ENCODE data around the gene GPER1. TPM values are rescaled to one million over a fixed set of nuclear protein-coding genes. Genes with fewer than 3 reads are reported as not detected.

The GPER1 gene
- total RNA-seq, 1 experiment from 2014 or later: not detected

- no peaks in the 10 kb centered on the region for H3K36me3 Mint-ChIP-seq (ENCODE audit: insufficient read depth in 1 of 3, low read depth in 3 of 3)
- Histone ChIP-seq H3K27me3 (ENCODE audit: insufficient read depth, low read length) (no peaks in the 10 kb centered on the region), H2BK15ac (ENCODE audit: low read depth, low read length) (no peak overlapping the region), H2AK5ac (ENCODE audit: insufficient read length, low read length) (no peak overlapping the region), H2BK20ac (ENCODE audit: low read depth, low read length, poor library complexity, severe bottlenecking) (no peak overlapping the region), H3T11ph (ENCODE audit: low read length) (no peak overlapping the region), H2BK5ac (ENCODE audit: insufficient read length, low read length) (no peak overlapping the region), H3K14ac (ENCODE audit: insufficient read depth, low read length) (no peak overlapping the region; the same call in 1 of the 2 replicates), H3K23ac (ENCODE audit: insufficient read length, low read depth, low read length) (no peak overlapping the region), H3K18ac (ENCODE audit: insufficient read length, low read depth, low read length) (no peak overlapping the region), H4K91ac (ENCODE audit: insufficient read length, low read depth, low read length) (no peak overlapping the region), H3K79me2 (ENCODE audit: insufficient read depth, low read length) (no peaks in the 10 kb centered on the region), H2BK12ac (ENCODE audit: insufficient read length, low read depth, low read length) (no peak overlapping the region), H3K56ac (ENCODE audit: insufficient read length, low read depth, low read length) (no peak overlapping the region), H3K4me2 (ENCODE audit: insufficient read depth, insufficient read length, low read length) (no peak overlapping the region), H3K4ac (ENCODE audit: low read depth, low read length) (no peak overlapping the region), H3K23me2 (ENCODE audit: insufficient read length, low read depth, low read length, poor library complexity, severe bottlenecking) (peaks cover 5% of the 10 kb centered on the region), H3K9me3 (ENCODE audit: control insufficient read depth, low read depth, low read length) (no peaks in the 10 kb centered on the region), H2AFZ (ENCODE audit: low read length) (no peak overlapping the region), H2BK120ac (ENCODE audit: low read depth, low read length, poor library complexity, severe bottlenecking) (no peak overlapping the region), H3K79me1 (ENCODE audit: insufficient read depth, low read depth, low read length, poor library complexity, severe bottlenecking) (no peaks in the 10 kb centered on the region), H4K5ac (ENCODE audit: insufficient read length, low read depth, low read length) (no peak overlapping the region), H4K20me1 (ENCODE audit: control insufficient read depth, insufficient read depth, insufficient read length) (no peaks in the 10 kb centered on the region), H4K8ac (replicated peaks; ENCODE audit: insufficient read length, low read depth, low read length) (no peak overlapping the region), H3K27ac (ENCODE audit: insufficient read length, low read depth, low read length) (no peak overlapping the region), H3K9ac (ENCODE audit: extremely low read depth, insufficient read length, low read length) (no peak overlapping the region), H3K4me1 (ENCODE audit: insufficient read depth, low read length) (peaks cover 4% of the 10 kb centered on the region; the same call in 1 of the 2 replicates)
- peak overlapping the region in 2 of 3 experiments; percentile 32 to 48; a peak in 1 of 7 replicates for H3K27ac Mint-ChIP-seq
- peaks cover 28 to 53% of the 10 kb centered on the region in 2 experiments for H3K4me1 Mint-ChIP-seq
- WGBS (ENCODE audit: extremely low coverage, insufficient read length, low lambda C conversion rate): no CpG with 5 or more reads among the region's 15 CpGs
- no peaks in the 10 kb centered on the region for H3K27me3 Mint-ChIP-seq (ENCODE audit: low read depth)
- TF ChIP-seq CTCF (conservative IDR thresholded peaks at IDR 0.05): no peak
- H3K9me3 Mint-ChIP-seq: no peaks in the 10 kb centered on the region; a peak in 1 of 5 replicates
- no peak for DNase-seq
- no peak overlapping the region for H3K4me3 Mint-ChIP-seq
Observed at GRCh38 chr7:1046722-1047679, 40.9 kb upstream of the GPER1 start.

All from H9 (cell line).